Measurements from ENCODE around the gene SULF2.

The SULF2 gene

GRCh38 chr20:47783828-47784598, 1.3 kb downstream of the SULF2 start:
- no peak for DNase-seq

GRCh38 chr20:47782920-47783552, 2.2 kb downstream of the SULF2 start:
- DNase-seq = no peak

- DNase-seq = no peak
Measured at GRCh38 chr20:47782076-47782475, 3.2 kb downstream of the SULF2 start.

- DNase-seq = no peak
Measured at GRCh38 chr20:47781632-47782031, 3.6 kb downstream of the SULF2 start.

- DNase-seq = no peak
Measured at GRCh38 chr20:47780720-47781389, 4.4 kb downstream of the SULF2 start.

GRCh38 chr20:47778398-47779354, 6.6 kb downstream of the SULF2 start:
- no peak for DNase-seq

- DNase-seq = no peak
Measured at GRCh38 chr20:47777220-47777619, 8.1 kb downstream of the SULF2 start.

GRCh38 chr20:47776639-47777038, 8.6 kb downstream of the SULF2 start:
- DNase-seq = no peak

GRCh38 chr20:47775841-47776240, 9.4 kb downstream of the SULF2 start:
- DNase-seq = no peak

- no peak for DNase-seq
Measured at GRCh38 chr20:47775039-47775438, 10.2 kb downstream of the SULF2 start.

GRCh38 chr20:47774131-47774777, 11.0 kb downstream of the SULF2 start:
- no peak for DNase-seq

- no peak for DNase-seq
Measured at GRCh38 chr20:47773371-47773786, 11.9 kb downstream of the SULF2 start.

GRCh38 chr20:47770935-47771334, 14.3 kb downstream of the SULF2 start:
- no peak for DNase-seq

- no peak for DNase-seq
Measured at GRCh38 chr20:47768016-47768824, 17.1 kb downstream of the SULF2 start.

GRCh38 chr20:47765691-47766594, 19.3 kb downstream of the SULF2 start:
- no peak for DNase-seq

- no peak for DNase-seq
Measured at GRCh38 chr20:47765271-47765670, 20.0 kb downstream of the SULF2 start.

- no peak for DNase-seq
Measured at GRCh38 chr20:47764154-47764733, 21.0 kb downstream of the SULF2 start.

GRCh38 chr20:47762699-47763268, 22.5 kb downstream of the SULF2 start:
- DNase-seq = no peak

- DNase-seq = no peak
Measured at GRCh38 chr20:47761482-47762047, 23.7 kb downstream of the SULF2 start.
